Measurements from ENCODE around the gene CYTL1.
"Not testable (repeated sequence)": the region's sequence is repeated elsewhere in the genome, so short reads cannot be mapped to it uniquely, and the experiment has no call there.

CYTL1 gene

GRCh38 chr4:5033281-5033841, 14.1 kb upstream of the CYTL1 start:
- no peak for DNase-seq

GRCh38 chr4:5032813-5033212, 13.6 kb upstream of the CYTL1 start:
- no peak for DNase-seq

DNA sequence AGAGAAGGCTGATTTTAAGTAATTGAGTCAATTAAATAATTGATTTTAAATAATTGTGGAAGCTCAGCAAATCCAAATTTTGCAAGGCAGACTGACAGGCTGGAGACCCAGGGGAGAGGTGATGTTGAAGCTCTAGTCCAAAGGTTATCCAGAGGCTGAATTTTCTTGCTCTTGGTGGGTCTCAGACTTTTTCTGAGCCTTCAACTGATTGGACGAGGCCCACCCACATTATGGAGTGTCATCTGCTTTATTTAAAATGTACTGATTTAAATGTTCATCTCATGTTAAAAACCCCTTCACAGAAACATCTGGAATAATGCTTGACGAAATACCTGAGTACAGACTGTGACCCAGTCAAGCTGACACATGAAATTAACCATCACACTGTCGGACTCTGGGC, 11.7 kb upstream of the CYTL1 start:
- no peak for DNase-seq

DNA sequence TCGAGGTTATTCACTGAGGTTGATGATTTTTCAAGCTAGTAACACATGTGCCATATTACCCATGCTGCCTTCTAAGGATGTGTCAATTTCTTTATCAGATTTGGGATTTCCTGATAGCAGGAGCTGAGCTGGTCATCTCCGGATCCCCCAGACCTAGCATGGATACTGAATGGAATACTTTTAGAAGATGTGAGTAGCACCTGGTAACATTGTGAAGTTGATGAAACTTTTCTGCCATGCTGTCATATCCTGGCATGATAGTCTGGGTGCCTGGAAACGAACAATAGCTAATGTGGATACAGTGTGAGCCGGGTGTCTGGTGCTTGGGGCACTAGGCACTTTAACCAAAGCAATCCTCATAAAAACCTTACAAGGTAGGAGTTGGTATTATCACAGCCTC, 11.0 kb upstream of the CYTL1 start:
- no peak for DNase-seq

DNA sequence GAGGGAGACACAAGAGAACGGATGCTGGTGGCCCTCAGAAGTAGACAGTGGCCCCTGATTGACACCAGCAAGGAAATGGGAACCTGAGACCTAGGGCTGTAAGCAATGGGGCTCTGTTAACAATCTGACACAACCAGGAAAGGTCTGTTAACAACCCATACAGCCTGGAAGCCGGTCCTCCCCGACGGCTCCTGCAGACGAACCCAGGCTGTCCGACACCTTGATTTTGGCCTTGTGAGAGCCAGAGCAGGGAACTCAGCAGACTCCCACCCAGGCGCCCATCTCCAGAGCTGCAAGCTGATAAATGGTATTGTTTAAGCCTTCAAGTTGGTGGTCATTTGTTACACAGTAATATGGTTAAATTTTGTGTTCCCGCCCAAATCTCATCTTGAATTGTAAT, 10.2 kb upstream of the CYTL1 start:
- no peak for DNase-seq

GRCh38 chr4:5028480-5028879, 9.2 kb upstream of the CYTL1 start:
- no peak for DNase-seq

GRCh38 chr4:5027346-5027745, 8.1 kb upstream of the CYTL1 start:
- DNase-seq, result no peak

DNA sequence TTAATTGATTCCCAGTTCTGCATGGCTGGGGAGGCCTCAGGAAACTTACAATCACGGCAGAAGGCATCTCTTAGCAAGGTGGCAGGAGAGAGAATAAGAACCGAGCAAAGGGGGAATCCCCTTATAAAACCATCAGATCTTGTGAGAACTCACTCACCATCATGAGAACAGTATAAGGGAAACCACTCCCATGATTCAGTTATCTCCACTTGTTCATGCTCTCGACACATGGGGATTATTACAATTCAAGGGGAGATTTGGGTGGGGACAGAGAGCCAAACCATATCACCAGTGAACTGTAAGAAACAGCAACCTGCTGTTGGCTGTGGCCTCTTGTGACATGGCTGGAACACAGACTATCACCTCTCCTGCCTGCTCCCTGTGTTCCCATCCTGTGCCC, 7.1 kb upstream of the CYTL1 start:
- DNase-seq, result no peak

DNA sequence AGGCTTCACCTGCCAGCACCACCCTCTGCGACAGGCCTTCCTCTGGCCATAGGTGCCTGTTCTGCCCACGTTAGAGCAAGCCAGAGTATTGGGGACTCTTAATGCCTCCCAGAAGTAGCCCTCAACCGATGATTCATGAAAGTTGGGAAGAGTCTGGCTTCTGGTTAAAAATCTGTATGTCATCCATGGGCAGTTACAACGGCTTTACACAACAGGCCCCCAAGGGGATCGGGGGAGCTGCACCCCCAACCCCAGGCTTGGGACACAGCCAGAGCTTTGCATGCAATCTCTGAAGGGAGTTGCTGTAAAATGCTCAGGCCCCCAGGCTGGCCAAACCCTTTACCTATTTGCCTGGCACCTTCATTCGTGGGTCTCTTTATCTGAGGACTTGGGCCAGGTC, 5.4 kb upstream of the CYTL1 start:
- no peak for DNase-seq

- no peak for DNase-seq
These were observed 2.3 kb upstream of the CYTL1 start for GRCh38 chr4:5021546-5021945.

- DNase-seq, result no peak
These were observed 1.1 kb upstream of the CYTL1 start for GRCh38 chr4:5020341-5020740.

DNA sequence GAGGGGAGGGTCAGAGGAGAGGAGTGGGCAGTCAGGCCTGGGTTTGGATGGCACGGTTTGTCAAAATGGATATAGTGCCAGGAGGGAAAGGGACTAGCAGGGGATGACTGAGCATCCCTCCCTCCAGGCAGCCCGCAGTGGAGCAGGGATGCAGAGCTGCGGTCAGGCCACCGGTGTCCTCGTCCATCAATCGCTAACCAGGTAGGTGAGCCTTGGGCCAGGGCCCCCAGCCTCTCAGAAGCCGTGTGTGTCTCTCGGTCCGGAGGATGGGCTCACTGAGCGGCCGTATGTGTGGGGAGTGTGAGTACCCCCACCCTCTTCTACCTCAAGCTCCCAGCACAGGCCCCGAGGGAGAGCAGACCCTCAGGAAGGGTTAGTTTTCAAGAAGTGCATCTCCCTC, 538 bp upstream of the CYTL1 start:
- DNase-seq, result no peak

DNA sequence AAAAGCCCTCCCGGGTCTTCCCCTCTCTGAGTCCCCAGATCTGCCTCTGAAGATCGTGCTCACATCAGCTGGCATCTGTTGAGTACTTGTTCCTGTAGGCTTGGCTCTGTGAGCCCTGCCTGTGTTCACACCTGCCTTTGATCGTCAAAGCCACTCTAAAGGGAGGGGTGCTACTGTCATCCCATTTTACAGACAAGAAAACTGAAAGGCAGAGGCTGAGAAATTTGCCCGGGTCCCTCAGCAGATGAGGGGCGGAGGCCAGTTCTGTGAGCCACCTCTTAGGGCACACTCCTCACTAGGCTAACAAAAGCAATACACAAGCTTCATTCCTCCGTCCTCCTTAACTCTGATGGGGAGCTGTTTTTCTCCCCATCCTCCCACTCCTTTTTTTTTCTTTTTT, 655 bp downstream of the CYTL1 start:
- DNase-seq, result no peak

DNA sequence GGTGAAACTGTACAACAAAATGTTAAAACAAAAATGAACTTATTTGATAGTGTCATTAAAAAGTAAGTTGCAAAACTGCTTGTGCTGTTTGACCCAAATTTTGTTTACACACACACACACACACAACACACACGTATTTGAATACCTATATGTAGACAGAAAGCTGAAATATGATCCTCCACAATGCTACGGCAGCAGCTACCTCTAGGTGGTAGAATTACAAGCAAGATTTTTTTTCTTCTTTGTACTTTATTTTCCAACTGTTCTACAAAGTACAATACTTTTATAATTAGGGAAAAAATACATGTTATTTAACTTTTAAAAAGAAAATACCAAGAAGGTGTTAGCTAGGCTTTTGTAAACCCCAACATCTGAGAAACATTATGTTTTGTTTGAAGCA, 1.2 kb downstream of the CYTL1 start:
- DNase-seq, result no peak

DNA sequence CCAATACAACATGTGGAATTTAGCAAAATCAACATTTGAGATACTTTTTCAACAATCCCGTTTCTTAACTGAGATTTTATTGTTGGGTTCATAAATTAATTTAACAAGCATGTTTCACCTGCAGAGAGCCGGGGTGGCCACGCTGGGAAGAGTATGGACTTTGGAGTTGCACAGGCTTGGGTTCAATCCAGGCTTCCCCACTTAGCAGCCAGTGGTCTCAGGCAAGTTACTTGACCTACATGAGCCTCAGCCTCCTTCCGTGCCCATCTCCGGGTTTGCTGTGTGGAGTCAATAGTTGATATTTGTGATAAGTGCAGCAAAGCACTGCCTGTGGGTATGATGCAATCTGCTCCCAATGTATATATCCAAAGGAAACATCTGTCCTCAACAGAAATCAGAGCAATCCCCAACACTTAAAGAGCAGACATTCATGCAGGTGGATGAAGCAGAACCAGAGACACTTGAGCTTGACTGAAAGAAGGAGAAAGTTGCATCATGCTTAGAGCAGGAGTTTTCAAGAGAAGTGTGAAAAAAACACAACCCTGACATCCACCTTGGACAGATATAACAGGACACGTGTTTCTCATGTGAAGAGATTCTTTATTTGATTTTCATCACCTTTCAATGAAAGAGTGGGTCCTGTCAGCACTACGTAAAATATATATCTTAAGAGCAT, 5.1 kb downstream of the CYTL1 start:
- DNase-seq, result no peak

DNA sequence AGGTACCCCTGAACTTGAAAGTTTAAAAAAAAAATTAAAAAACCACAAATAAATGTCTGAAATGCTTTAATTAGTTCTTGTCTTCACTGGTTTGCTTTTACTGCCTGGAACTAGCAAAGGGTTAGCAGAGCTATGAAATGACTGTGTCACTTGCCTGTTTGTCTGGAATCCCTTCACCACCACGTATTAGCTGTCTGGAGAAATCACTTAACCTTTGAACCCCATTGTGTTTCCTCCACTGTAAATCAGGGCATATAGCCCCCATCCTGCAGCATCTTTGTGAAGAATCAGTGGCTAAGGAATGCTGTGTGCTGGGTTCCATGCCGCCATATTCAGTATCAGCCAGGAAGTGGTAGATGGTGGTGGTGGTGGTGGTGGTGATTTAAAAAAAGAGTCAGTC, 6.3 kb downstream of the CYTL1 start:
- no peak for DNase-seq

- DNase-seq, result no peak
These were observed 6.9 kb downstream of the CYTL1 start for GRCh38 chr4:5012244-5012898.

DNA sequence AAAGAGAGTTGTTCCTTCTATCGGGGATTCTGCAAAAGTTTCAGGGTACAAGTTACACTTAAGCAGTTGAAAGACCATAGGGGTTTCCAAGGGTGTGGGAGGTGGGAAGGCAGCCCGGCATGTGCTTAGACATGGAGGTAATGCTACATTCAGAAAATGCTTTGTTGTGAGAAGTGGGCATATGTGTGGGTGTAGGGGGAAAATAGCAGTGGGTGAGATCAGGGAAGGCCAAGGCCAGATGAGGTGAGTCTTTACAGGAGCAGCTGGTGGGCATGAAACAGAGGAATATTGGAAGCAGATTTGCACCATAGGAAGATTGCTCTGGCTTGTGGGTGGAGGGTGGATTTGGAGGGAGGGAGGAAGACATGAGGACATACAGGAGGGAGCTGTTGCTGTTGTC, 8.3 kb downstream of the CYTL1 start:
- DNase-seq, result no peak

- no peak for DNase-seq
These were observed 9.5 kb downstream of the CYTL1 start for GRCh38 chr4:5009796-5010195.

DNA sequence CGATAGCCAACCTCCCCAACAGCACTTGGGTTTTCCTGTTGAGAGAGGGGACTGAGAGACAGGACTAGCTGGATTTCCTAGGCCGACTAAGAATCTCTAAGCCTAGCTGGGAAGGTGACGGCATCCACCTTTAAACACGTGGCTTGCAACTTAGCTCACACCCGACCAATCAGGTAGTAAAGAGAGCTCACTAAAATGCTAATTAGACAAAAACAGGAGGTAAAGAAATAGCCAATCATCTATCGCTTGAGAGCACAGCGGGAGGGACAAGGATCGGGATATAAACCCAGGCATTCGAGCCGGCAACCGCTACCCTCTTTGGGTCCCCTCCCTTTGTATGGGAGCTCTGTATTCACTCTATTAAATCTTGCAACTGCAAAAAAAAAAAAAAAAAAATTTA, 12.3 kb downstream of the CYTL1 start:
- not testable (repeated sequence) for DNase-seq

DNA sequence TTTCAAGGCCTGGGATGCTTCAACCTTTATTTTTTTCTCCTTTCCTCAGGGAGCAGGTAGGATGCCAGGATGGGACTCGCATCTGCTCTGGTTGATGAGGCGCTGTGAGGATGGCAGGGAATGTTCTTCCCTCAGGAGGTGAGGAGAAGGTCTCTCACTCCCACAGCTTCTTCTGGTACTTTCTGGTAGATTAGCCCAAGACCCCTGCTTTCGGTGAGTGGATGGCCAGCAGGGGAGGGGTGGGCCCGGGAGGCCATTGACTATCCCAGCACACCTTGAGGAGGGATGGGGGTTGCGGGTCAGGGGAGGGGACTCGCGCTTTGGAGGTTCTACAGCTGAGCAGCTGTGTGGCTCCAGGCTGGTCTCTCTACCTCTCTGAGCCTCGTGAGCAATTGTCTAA, 14.8 kb downstream of the CYTL1 start:
- DNase-seq, result no peak

DNA sequence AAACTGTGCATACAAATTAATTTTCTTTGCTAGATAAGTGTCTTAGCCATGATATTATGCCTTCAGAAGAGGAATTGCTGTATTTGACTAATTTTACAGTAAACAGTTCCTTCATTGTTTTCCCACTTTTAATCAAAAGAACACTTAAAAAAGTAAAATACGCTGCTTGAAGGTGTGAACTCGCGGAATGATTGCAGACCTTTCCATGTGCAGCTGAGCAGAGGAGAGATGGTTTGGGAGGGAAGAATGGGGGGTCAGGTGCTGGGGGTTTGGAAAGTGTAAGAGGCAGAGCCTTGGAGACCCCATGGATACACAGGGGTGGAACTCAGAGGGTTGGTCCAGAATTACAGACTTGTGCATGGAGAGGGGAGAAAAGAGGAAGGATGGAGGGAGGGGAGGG, 15.3 kb downstream of the CYTL1 start:
- DNase-seq, result no peak

DNA sequence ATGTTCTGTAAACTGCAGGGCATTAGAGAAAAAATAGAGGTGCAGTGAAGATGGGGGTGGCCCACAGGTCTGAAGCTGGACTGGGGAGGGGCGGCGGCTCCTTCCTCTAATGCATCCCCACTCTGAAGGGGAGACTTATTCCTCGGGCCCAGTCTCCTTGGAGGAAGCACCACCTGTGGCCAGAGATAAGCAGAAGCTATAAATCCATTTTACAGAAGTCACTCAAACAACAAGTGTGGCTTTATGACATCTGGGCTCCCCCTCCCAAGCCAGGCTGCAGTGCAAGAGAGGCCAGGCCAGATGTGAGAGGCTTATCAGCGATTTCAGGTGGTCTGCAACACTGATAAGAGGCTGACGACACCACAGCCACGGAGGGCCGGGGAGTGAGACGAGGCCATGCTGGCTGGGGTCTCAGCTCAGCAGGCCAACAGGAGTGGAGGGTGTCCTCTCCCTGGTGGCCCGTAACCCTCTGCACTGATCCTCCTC, 15.8 kb downstream of the CYTL1 start:
- DNase-seq, result no peak

GRCh38 chr4:5001641-5002040, 17.6 kb downstream of the CYTL1 start:
- DNase-seq, result not testable (repeated sequence)

- not testable (repeated sequence) for DNase-seq
These were observed 22.3 kb downstream of the CYTL1 start for GRCh38 chr4:4996935-4997334.
